Measurements from ENCODE around the gene CD8A. TPM values are rescaled to one million over a fixed set of nuclear protein-coding genes. Genes with fewer than 3 reads are reported as not detected.

Gene CD8A
- polyA plus RNA-seq, 1 of the 3 experiments (the other 2 are of a cell fraction): 0.05 TPM

- Histone ChIP-seq H4K20me1 (ENCODE audit: insufficient read depth) (no peaks in the 10 kb centered on the region), H3K4me1 (ENCODE audit: control insufficient read depth in 1 of 2, insufficient read depth in 2 of 2, low read depth in 1 of 2, low read length in 1 of 2) (peaks cover 0 to 3% of the 10 kb centered on the region in 2 experiments; a peak in 1 of 4 replicates), H3F3A (replicated peaks; ENCODE audit: insufficient read depth) (peaks cover 4% of the 10 kb centered on the region), H3K9me2 (no peaks in the 10 kb centered on the region), H3K27ac (ENCODE audit: low read depth in 2 of 2, low read length in 1 of 2) (no peak overlapping the region), H3K79me2 (ENCODE audit: insufficient read depth) (0 out of 2 replicates have a peak, but pooled peaks cover 6% of the 10 kb centered on the region), H3K9me3 (no peaks in the 10 kb centered on the region), H3K4me3 (ENCODE audit: low read depth in 2 of 2, low read length in 1 of 2) (no peak overlapping the region), H3K9ac (no peak overlapping the region), H3K27me3 (ENCODE audit: insufficient read depth) (no peaks in the 10 kb centered on the region), H3K4me2 (no peak overlapping the region), H3K36me3 (replicated peaks in 1 of 2; ENCODE audit: control insufficient read depth in 1 of 2, insufficient read depth in 2 of 2, low read length in 1 of 2) (peaks cover 15% of the 10 kb centered on the region in 2 experiments), H2AFZ (ENCODE audit: low read depth) (no peak overlapping the region)
- DNase-seq: no peak
- 62% methylated on average over 1 of the region's 1 CpG for WGBS (ENCODE audit: low lambda C conversion rate)
- CTCF ChIA-PET: interaction anchor here (0.7 to 3.7 kb wide), 10 partner anchors 9 to 294 kb away, joined by 3 to 25 read pairs (median 6); no protein-coding TSS in a partner anchor
- POLR2A ChIA-PET: no interaction called here
- TF ChIP-seq EZH2phosphoT487 (IDR thresholded peaks at IDR 0.05; ENCODE audit: borderline replicate concordance, low read depth) (no peak), MEF2A (IDR thresholded peaks at IDR 0.05; ENCODE audit: borderline replicate concordance, low read depth) (no peak), RFX5 (IDR thresholded peaks at IDR 0.05; ENCODE audit: low read length) (no peak)
- TF ChIP-seq, protein P1, sequence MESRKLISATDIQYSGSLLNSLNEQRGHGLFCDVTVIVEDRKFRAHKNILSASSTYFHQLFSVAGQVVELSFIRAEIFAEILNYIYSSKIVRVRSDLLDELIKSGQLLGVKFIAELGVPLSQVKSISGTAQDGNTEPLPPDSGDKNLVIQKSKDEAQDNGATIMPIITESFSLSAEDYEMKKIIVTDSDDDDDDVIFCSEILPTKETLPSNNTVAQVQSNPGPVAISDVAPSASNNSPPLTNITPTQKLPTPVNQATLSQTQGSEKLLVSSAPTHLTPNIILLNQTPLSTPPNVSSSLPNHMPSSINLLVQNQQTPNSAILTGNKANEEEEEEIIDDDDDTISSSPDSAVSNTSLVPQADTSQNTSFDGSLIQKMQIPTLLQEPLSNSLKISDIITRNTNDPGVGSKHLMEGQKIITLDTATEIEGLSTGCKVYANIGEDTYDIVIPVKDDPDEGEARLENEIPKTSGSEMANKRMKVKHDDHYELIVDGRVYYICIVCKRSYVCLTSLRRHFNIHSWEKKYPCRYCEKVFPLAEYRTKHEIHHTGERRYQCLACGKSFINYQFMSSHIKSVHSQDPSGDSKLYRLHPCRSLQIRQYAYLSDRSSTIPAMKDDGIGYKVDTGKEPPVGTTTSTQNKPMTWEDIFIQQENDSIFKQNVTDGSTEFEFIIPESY (IDR thresholded peaks at IDR 0.05; ENCODE audit: borderline replicate concordance, low read depth): no peak
These were observed 25.4 kb downstream of the CD8A start for GRCh38 chr2:86765310-86765695.

- peaks cover 0 to 3% of the 10 kb centered on the region in 2 experiments; a peak in 1 of 4 replicates for H3K4me1 ChIP-seq (ENCODE audit: control insufficient read depth in 1 of 2, insufficient read depth in 2 of 2, low read depth in 1 of 2, low read length in 1 of 2)
- peak; percentile 58 for DNase-seq
- CTCF ChIA-PET: interaction anchor here (0.7 to 3.7 kb wide), 12 partner anchors 10 to 293 kb away, joined by 3 to 25 read pairs (median 4); no protein-coding TSS in a partner anchor
- no peaks in the 10 kb centered on the region for H4K20me1 ChIP-seq (ENCODE audit: insufficient read depth)
- POLR2A ChIA-PET: no interaction called here
- H2AFZ ChIP-seq (ENCODE audit: low read depth): no peak overlapping the region
- H3K36me3 ChIP-seq (replicated peaks in 1 of 2; ENCODE audit: control insufficient read depth in 1 of 2, insufficient read depth in 2 of 2, low read length in 1 of 2): peaks cover 9 to 15% of the 10 kb centered on the region in 2 experiments
- H3K9me2 ChIP-seq: no peaks in the 10 kb centered on the region
- H3K27me3 ChIP-seq (ENCODE audit: insufficient read depth): no peaks in the 10 kb centered on the region
- H3K9ac ChIP-seq: no peak overlapping the region
- 0 out of 2 replicates have a peak, but pooled peaks cover 6% of the 10 kb centered on the region for H3K79me2 ChIP-seq (ENCODE audit: insufficient read depth)
- H3K4me2 ChIP-seq: no peak overlapping the region
- H3K27ac ChIP-seq (ENCODE audit: low read depth in 2 of 2, low read length in 1 of 2): no peak overlapping the region
- TF ChIP-seq SMC3 (IDR thresholded peaks at IDR 0.05; ENCODE audit: low read depth, low read length) (peak; percentile 61), RAD21 (IDR thresholded peaks at IDR 0.05; ENCODE audit: low read length) (peak; percentile 77), CTCF (IDR thresholded peaks at IDR 0.05) (peak; percentile 74), SIN3A (IDR thresholded peaks at IDR 0.05; ENCODE audit: borderline replicate concordance, low read depth, low read length) (no peak)
- TF ChIP-seq, protein P2, sequence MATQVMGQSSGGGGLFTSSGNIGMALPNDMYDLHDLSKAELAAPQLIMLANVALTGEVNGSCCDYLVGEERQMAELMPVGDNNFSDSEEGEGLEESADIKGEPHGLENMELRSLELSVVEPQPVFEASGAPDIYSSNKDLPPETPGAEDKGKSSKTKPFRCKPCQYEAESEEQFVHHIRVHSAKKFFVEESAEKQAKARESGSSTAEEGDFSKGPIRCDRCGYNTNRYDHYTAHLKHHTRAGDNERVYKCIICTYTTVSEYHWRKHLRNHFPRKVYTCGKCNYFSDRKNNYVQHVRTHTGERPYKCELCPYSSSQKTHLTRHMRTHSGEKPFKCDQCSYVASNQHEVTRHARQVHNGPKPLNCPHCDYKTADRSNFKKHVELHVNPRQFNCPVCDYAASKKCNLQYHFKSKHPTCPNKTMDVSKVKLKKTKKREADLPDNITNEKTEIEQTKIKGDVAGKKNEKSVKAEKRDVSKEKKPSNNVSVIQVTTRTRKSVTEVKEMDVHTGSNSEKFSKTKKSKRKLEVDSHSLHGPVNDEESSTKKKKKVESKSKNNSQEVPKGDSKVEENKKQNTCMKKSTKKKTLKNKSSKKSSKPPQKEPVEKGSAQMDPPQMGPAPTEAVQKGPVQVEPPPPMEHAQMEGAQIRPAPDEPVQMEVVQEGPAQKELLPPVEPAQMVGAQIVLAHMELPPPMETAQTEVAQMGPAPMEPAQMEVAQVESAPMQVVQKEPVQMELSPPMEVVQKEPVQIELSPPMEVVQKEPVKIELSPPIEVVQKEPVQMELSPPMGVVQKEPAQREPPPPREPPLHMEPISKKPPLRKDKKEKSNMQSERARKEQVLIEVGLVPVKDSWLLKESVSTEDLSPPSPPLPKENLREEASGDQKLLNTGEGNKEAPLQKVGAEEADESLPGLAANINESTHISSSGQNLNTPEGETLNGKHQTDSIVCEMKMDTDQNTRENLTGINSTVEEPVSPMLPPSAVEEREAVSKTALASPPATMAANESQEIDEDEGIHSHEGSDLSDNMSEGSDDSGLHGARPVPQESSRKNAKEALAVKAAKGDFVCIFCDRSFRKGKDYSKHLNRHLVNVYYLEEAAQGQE (IDR thresholded peaks at IDR 0.05; ENCODE audit: low read depth, low read length): no peak
- TF ChIP-seq, protein P3, sequence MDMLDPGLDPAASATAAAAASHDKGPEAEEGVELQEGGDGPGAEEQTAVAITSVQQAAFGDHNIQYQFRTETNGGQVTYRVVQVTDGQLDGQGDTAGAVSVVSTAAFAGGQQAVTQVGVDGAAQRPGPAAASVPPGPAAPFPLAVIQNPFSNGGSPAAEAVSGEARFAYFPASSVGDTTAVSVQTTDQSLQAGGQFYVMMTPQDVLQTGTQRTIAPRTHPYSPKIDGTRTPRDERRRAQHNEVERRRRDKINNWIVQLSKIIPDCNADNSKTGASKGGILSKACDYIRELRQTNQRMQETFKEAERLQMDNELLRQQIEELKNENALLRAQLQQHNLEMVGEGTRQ (IDR thresholded peaks at IDR 0.05; ENCODE audit: borderline replicate concordance, low read depth, low read length): no peak
- no peak overlapping the region for H3K4me3 ChIP-seq (ENCODE audit: low read depth in 2 of 2, low read length in 1 of 2)
- 47% methylated on average over 4 of the region's 4 CpGs for WGBS (ENCODE audit: low lambda C conversion rate)
- H3F3A ChIP-seq (replicated peaks; ENCODE audit: insufficient read depth): peaks cover 4% of the 10 kb centered on the region
- no peaks in the 10 kb centered on the region for H3K9me3 ChIP-seq
These were observed 25.9 kb downstream of the CD8A start for GRCh38 chr2:86764661-86765309.
